ENCODE results near the gene TEX22. TPM values are rescaled to one million over a fixed set of nuclear protein-coding genes. Genes with fewer than 3 reads are reported as not detected.
A peak's percentile ranks its signal among the peaks of the same experiment; 100 is the strongest.

TEX22 gene
- total and polyA plus RNA-seq, 8 donors, result 0.96 to 3.0 (median 1.5) TPM

DNA sequence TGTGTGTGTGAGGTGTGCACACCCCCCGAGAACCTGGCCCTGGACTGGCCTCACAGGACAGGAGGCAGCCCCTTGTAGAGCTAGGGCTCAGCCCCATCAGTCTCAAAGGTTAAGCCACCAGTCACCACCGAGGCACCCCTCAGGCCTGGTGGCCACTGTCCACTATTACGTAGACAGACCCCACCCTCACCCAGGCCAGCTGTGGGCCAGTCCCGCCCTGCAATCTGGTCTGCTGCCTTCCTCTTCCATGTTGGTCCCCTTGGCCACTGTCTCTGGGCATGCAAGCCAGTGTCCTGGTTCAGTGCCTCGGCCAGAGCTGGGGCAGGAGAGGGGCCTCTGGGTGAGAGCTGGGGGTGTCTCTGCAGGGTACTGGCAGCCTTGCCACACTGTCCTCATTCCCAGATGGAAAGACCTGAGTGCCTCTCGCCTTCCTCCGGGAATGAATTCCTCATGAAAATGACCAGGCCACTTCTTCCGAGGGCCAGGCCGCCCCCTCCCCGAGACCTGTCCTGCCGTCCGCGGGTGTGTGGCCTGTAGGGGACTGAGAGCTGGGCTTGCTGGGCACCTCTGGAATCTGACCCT is 897 bp upstream of the TEX22 start:
- no peak for TF ChIP-seq CTCF (IDR thresholded peaks at IDR 0.05)
- Histone ChIP-seq H3K27ac (peak overlapping the region; percentile 79 to 92), H3K9me3 (peaks cover 0 to 2% of the 10 kb centered on the region in 2 donors), H3K4me3 (peak overlapping the region; percentile 73 to 86), H3K4me1 (peaks cover 13 to 49% of the 10 kb centered on the region in 2 donors), H3K36me3 (peaks cover 0 to 24% of the 10 kb centered on the region in 2 donors), H3K27me3 (no peaks in the 10 kb centered on the region)
- DNase-seq, result peak in 1 of 4 donors; percentile 78
- no peak for ATAC-seq
- intact Hi-C loops (cut with DNase I), result no loop called here

- peak overlapping the region; percentile 73 to 86 for H3K4me3 ChIP-seq
- DNase-seq (no peak), ATAC-seq (peak; percentile 52)
- intact Hi-C loops (cut with DNase I), result no loop called here
- no peak for TF ChIP-seq CTCF (IDR thresholded peaks at IDR 0.05)
- peaks cover 0 to 24% of the 10 kb centered on the region in 2 donors for H3K36me3 ChIP-seq
- H3K9me3 ChIP-seq, result peaks cover 0 to 2% of the 10 kb centered on the region in 2 donors
- H3K27me3 ChIP-seq, result no peaks in the 10 kb centered on the region
- peaks cover 13 to 41% of the 10 kb centered on the region in 2 donors for H3K4me1 ChIP-seq
- peak overlapping the region; percentile 79 to 92 for H3K27ac ChIP-seq
These were observed 558 bp downstream of the TEX22 start for GRCh38 chr14:105398726-105399465.

GRCh38 chr14:105399466-105399775 is 1.1 kb downstream of the TEX22 start:
- no peaks in the 10 kb centered on the region for H3K27me3 ChIP-seq
- TF ChIP-seq CTCF (IDR thresholded peaks at IDR 0.05), result no peak
- H3K36me3 ChIP-seq, result peaks cover 0 to 20% of the 10 kb centered on the region in 2 donors
- H3K9me3 ChIP-seq, result peaks cover 0 to 2% of the 10 kb centered on the region in 2 donors
- peak overlapping the region in 1 of 2 donors; percentile 92 for H3K27ac ChIP-seq
- ATAC-seq (no peak), DNase-seq (peak in 1 of 4 donors; percentile 56)
- peak overlapping the region; percentile 73 to 86 for H3K4me3 ChIP-seq
- peaks cover 13 to 35% of the 10 kb centered on the region in 2 donors for H3K4me1 ChIP-seq
- intact Hi-C loops (cut with DNase I), result no loop called here

DNA sequence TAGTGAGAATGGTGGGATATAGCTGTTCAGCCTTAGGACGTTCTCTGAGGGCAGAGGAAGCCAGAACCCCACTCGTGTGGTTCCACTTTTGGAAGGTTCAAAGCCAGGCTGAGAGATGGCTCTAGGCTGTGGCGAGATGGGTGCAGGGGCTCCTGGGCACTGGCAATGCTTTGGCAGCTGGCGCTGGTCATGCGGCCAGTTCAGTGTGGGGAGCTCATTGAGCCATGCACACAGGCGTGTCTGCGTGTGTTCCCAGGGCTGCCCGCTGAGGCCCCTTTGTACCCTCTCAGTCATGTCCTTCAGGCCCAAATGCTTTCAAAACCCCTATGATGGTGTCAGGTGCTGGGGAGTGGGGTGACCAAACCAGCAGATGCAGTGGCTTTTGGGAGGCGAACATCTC is 1.7 kb downstream of the TEX22 start:
- ATAC-seq (no peak), DNase-seq (peak in 1 of 4 donors; percentile 59)
- intact Hi-C loops (cut with DNase I), result no loop called here
- peaks cover 0 to 2% of the 10 kb centered on the region in 2 donors for H3K9me3 ChIP-seq
- peaks cover 13 to 34% of the 10 kb centered on the region in 2 donors for H3K4me1 ChIP-seq
- TF ChIP-seq CTCF (IDR thresholded peaks at IDR 0.05), result no peak
- peak overlapping the region in 1 of 2 donors; percentile 86 for H3K4me3 ChIP-seq
- peaks cover 0 to 14% of the 10 kb centered on the region in 2 donors for H3K36me3 ChIP-seq
- no peaks in the 10 kb centered on the region for H3K27me3 ChIP-seq
- H3K27ac ChIP-seq, result no peak overlapping the region

DNA sequence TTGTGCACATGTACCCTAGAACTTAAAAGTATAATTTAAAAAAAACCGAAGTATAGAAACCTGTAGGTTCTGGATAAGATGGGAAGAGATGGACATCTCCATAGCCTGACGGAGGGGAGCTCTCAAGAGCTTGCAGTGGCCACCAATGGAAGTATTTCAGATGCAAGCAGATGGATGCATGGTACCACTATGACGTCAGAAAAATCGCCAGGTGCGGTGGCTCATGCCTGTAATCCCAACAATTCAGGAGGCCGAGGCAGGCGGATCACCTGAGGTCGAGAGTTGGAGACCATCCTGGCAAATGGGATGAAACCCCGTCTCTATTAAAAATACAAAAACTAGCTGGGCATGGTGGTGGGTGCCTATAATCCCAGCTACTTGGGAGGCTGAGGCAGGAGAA is 3.4 kb downstream of the TEX22 start:
- DNase-seq (peak in 1 of 4 donors; percentile 48), ATAC-seq (no peak)
- Histone ChIP-seq H3K4me3 (no peak overlapping the region), H3K9me3 (peaks cover 0 to 2% of the 10 kb centered on the region in 2 donors), H3K27ac (no peak overlapping the region), H3K27me3 (no peaks in the 10 kb centered on the region), H3K36me3 (peaks cover 0 to 14% of the 10 kb centered on the region in 2 donors), H3K4me1 (peaks cover 13 to 27% of the 10 kb centered on the region in 2 donors)
- TF ChIP-seq CTCF (IDR thresholded peaks at IDR 0.05), result no peak
- intact Hi-C loops (cut with DNase I), result no loop called here

Data from left lung (tissue), 10 donors.